Parathyroid adenoma (tissue), 2 donors: ENCODE measurements around the gene ZNF385D.
"Not testable (repeated sequence)": the region's sequence is repeated elsewhere in the genome, so short reads cannot be mapped to it uniquely, and the experiment has no call there.

Experiments
- H2AFZ ChIP-seq: fragments of 300-600 bp; sonication (generic); one replicate; pipeline ENCODE4 v1.7.0; 2017; ENCODE audit warnings: antibody characterized with exemption, mild to moderate bottlenecking
- H3K27ac ChIP-seq: fragments of 300-600 bp; sonication (generic); one replicate; pipeline ENCODE4 v1.7.0; 2017
- H3K27me3 ChIP-seq: fragments of 300-600 bp; sonication (generic); one replicate; pipeline ENCODE4 v1.7.0; 2017; ENCODE audit warnings: low read length; ENCODE audit not compliant: control insufficient read depth, insufficient read depth
- H3K36me3 ChIP-seq: fragments of 300-600 bp; sonication (generic); one replicate; pipeline ENCODE4 v1.7.0; 2017; ENCODE audit warnings: low read length; ENCODE audit not compliant: control insufficient read depth, insufficient read depth
- H3K4me1 ChIP-seq: fragments of 300-600 bp; sonication (generic); one replicate; pipeline ENCODE4 v1.7.0; 2017; ENCODE audit warnings: control low read depth
- H3K4me2 ChIP-seq: fragments of 300-600 bp; sonication (generic); one replicate; pipeline ENCODE4 v1.7.0; 2017; ENCODE audit warnings: low read length
- H3K4me3 ChIP-seq: fragments of 300-600 bp; sonication (generic); one replicate; pipeline ENCODE4 v1.7.0; 2017; ENCODE audit warnings: low read depth, low read length
- H3K79me2 ChIP-seq: fragments of 300-600 bp; sonication (generic); one replicate; pipeline ENCODE4 v1.7.0; 2017; ENCODE audit warnings: control low read depth
- H3K9ac ChIP-seq: fragments of 300-600 bp; sonication (generic); one replicate; pipeline ENCODE4 v1.7.0; 2017; ENCODE audit warnings: mild to moderate bottlenecking
- H3K9me3 ChIP-seq: fragments of 300-600 bp; sonication (generic); one replicate; pipeline ENCODE4 v1.7.0; 2017; ENCODE audit warnings: low read length; ENCODE audit not compliant: control insufficient read depth
- TF ChIP-seq, protein P1 (sequence below): fragments of 300-600 bp; sonication (generic); IDR thresholded peaks from one replicate; pipeline ENCODE4 v1.7.0; 2017; ENCODE audit warnings: antibody characterized with exemption, mild to moderate bottlenecking
- donor health status: primary hyperparathyroidism.

ZNF385D gene

DNA sequence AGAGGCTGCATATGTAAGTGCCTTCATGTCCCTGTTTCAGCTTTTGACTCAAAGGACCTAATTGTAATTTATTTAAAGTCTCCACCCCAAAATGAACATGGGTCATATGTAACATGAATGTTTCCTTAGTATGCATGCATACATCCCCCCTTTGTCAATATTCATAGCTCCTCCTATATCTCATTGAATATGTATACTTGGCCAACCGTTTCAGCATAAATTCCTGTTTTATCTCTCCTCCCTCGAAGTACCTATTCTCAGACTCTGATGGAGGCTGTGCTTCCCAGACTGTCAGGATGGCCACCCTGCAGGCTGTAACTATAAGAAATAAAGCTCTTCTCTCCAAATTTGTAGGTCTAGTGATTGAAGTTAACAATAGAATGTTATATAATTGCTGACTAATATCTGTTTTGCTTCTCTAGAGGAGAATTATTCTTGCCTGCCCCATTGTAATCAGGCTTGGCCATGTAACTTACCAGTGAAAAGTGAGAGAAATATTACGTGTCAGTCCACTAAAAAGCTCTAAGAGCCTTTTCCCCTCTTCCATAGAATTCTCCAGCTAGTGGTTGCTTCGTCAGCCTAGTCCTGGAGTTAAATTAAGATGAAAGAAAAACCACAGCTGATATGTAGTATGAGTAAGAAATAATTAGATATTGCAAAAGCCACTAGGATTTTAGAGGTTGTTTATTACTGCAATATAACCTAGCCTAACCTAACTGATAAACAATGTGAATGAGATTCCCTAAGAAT, 245.1 kb downstream of the ZNF385D start:
- TF ChIP-seq, protein P1, sequence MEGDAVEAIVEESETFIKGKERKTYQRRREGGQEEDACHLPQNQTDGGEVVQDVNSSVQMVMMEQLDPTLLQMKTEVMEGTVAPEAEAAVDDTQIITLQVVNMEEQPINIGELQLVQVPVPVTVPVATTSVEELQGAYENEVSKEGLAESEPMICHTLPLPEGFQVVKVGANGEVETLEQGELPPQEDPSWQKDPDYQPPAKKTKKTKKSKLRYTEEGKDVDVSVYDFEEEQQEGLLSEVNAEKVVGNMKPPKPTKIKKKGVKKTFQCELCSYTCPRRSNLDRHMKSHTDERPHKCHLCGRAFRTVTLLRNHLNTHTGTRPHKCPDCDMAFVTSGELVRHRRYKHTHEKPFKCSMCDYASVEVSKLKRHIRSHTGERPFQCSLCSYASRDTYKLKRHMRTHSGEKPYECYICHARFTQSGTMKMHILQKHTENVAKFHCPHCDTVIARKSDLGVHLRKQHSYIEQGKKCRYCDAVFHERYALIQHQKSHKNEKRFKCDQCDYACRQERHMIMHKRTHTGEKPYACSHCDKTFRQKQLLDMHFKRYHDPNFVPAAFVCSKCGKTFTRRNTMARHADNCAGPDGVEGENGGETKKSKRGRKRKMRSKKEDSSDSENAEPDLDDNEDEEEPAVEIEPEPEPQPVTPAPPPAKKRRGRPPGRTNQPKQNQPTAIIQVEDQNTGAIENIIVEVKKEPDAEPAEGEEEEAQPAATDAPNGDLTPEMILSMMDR = no peak
- Histone ChIP-seq H3K36me3 (no peaks in the 10 kb centered on the region), H3K79me2 (no peaks in the 10 kb centered on the region), H3K4me1 (no peaks in the 10 kb centered on the region), H3K4me3 (no peak overlapping the region), H3K9me3 (no peaks in the 10 kb centered on the region), H3K9ac (no peak overlapping the region), H2AFZ (no peak overlapping the region), H3K4me2 (no peak overlapping the region), H3K27ac (no peak overlapping the region), H3K27me3 (no peaks in the 10 kb centered on the region)

DNA sequence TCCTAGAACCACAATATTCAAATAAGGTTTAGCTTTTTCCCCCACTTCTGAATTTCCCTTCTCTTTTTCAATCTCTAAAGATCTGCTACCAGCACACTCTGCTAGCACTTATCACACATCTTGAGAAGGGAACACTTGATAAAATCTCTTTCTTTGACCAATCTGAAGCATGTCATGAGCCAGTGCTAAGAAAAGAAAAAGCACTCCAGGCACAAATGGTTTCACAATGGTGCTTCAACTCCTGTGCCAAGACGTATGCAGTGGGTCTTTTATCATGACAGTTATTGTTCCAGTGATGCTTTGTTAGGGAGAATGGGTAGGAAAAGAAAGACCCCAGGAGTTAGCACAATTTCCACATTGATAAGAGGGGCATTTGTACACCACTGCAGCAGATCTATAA, 248.4 kb downstream of the ZNF385D start:
- H2AFZ ChIP-seq = no peak overlapping the region
- no peaks in the 10 kb centered on the region for H3K36me3 ChIP-seq
- H3K27me3 ChIP-seq = no peaks in the 10 kb centered on the region
- no peak overlapping the region for H3K27ac ChIP-seq
- no peak overlapping the region for H3K4me3 ChIP-seq
- TF ChIP-seq, protein P1 = no peak
- no peak overlapping the region for H3K4me2 ChIP-seq
- H3K79me2 ChIP-seq = no peaks in the 10 kb centered on the region
- H3K9me3 ChIP-seq = no peaks in the 10 kb centered on the region
- H3K4me1 ChIP-seq = no peaks in the 10 kb centered on the region
- no peak overlapping the region for H3K9ac ChIP-seq

DNA sequence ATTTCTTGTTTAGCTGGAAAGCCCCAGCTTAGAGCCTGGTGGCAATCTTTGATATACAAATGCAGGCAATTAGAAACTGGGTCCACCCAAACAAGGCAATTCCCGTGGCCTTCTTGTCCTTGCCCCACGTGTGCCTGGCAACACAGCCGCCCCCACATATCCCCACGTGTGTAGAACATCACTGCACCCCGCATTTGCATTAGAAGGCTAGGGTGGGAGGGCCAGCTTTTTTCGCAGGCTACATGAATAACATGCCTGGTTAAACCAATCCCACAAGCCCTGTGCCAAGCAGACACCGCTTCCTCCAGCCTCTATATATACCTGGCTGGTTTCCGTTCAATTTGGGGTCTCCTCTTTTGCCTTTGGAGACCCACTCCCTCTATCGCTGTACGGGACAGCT, 250.2 kb downstream of the ZNF385D start:
- H2AFZ ChIP-seq = no peak overlapping the region
- H3K4me2 ChIP-seq = no peak overlapping the region
- no peak overlapping the region for H3K4me3 ChIP-seq
- no peaks in the 10 kb centered on the region for H3K36me3 ChIP-seq
- H3K27ac ChIP-seq = no peak overlapping the region
- no peaks in the 10 kb centered on the region for H3K4me1 ChIP-seq
- H3K9ac ChIP-seq = no peak overlapping the region
- H3K79me2 ChIP-seq = no peaks in the 10 kb centered on the region
- H3K9me3 ChIP-seq = no peaks in the 10 kb centered on the region
- TF ChIP-seq, protein P1 = no peak
- H3K27me3 ChIP-seq = no peaks in the 10 kb centered on the region

DNA sequence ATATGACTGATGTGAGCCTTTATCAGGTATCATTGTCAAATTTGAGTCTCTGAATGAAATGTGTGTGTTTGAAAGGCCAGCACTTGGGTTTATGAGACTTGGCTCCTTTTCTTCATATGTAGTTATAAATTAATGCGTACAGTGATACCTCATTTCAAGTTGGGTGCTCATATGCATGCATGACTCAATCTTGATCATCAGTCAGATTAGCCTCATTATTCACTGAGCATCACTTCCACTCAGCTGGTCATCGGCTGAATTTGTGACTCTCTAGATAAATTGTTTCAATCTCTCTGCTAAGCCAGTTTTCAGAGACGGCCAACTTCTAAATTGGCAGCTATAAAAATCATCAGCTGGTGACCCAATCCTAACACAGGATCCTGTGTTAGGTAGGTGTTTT, 260.3 kb downstream of the ZNF385D start:
- H3K36me3 ChIP-seq, H3K4me3 ChIP-seq, H3K9ac ChIP-seq, H2AFZ ChIP-seq, H3K9me3 ChIP-seq, H3K27me3 ChIP-seq, H3K4me1 ChIP-seq, H3K79me2 ChIP-seq, H3K27ac ChIP-seq, H3K4me2 ChIP-seq: not testable (repeated sequence)

DNA sequence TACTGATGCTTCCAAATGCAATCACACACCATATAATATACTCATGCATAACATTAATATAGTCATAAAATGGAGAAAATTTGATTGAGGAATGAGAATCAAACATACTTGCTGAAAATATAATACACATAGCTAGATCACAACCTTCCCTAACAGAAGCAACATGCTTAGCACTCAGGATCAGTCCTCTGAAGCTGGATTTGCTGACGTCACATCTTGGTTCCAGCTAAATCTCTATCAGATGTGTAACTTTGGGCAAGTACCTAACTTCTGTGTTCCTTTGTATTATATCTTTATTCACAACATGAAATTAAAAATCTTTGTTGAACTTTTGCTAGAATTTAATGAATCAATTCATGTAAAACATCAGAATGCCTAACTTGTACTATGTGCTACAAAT, 263.5 kb downstream of the ZNF385D start:
- Histone ChIP-seq H3K4me3 (no peak overlapping the region), H3K27me3 (no peaks in the 10 kb centered on the region), H3K27ac (no peak overlapping the region), H3K79me2 (no peaks in the 10 kb centered on the region), H3K36me3 (no peaks in the 10 kb centered on the region), H3K4me2 (no peak overlapping the region), H3K9ac (no peak overlapping the region), H3K4me1 (no peaks in the 10 kb centered on the region), H3K9me3 (no peaks in the 10 kb centered on the region), H2AFZ (no peak overlapping the region)
- TF ChIP-seq, protein P1 = no peak

DNA sequence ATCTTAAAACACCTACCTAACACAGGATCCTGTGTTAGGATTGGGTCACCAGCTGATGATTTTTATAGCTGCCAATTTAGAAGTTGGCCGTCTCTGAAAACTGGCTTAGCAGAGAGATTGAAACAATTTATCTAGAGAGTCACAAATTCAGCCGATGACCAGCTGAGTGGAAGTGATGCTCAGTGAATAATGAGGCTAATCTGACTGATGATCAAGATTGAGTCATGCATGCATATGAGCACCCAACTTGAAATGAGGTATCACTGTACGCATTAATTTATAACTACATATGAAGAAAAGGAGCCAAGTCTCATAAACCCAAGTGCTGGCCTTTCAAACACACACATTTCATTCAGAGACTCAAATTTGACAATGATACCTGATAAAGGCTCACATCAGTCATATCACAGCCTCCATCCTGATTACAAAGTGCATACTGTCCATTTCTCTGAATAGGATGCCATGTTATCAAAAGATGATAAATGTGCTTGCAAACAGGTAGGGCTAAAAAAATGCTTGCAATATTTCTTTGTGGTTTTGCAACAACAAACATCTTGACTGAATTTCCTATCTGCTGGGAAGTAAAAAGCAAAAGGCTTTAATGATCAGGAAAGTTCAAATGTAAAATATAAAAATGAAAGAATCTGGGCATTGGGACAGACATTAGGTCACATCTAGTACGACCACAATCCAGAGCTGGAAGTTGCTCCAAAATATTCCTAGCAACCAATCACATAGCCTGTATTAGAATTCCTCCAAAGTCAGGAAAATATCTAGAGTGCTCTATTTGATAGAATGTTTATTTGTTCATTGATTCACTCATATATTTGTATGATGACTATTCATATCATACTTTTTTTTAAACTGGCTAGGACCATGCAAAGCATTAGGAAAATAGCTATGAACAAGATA, 264.7 kb downstream of the ZNF385D start:
- not testable (repeated sequence) for H3K36me3 ChIP-seq

More for the DNA sequence above, 264.7 kb downstream of the ZNF385D start:
- H2AFZ ChIP-seq, H3K79me2 ChIP-seq, H3K27ac ChIP-seq, H3K4me1 ChIP-seq, H3K9ac ChIP-seq, H3K4me2 ChIP-seq, H3K27me3 ChIP-seq, H3K9me3 ChIP-seq, H3K4me3 ChIP-seq: not testable (repeated sequence)
